ENCODE measurements around the gene BICRAL.
"Not testable (repeated sequence)": the region's sequence is repeated elsewhere in the genome, so short reads cannot be mapped to it uniquely, and the experiment has no call there.

Gene BICRAL

GRCh38 chr6:42902429-42903263 is 120.8 kb downstream of the BICRAL start:
- not testable (repeated sequence) for DNase-seq

GRCh38 chr6:42904467-42904866 is 122.6 kb downstream of the BICRAL start:
- DNase-seq: no peak

DNA sequence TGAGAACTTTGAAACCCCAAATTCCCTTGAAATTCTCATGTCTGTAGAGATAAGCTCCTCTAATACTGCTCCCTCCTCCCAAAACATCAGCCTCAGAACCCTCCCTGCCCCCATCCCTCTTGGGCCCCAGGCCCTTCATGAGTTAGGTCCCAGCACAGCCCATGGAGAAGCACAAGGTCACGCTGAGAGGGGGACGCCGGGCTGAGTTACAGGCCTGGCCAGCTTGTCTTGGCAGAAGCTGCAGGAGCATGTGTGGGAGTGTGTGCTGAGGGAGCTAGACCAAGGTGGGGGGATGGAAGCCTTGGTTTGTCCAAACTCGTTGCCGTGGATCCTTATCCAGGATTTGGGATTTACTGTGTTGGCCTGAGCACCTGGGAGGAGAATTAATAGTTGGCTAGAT is 125.5 kb downstream of the BICRAL start:
- DNase-seq: no peak

- no peak for DNase-seq
Observed at GRCh38 chr6:42909835-42910234, 128.0 kb downstream of the BICRAL start.

- no peak for DNase-seq
Observed at GRCh38 chr6:42911171-42912021, 129.5 kb downstream of the BICRAL start.

- DNase-seq: no peak
Observed at GRCh38 chr6:42914546-42914945, 132.7 kb downstream of the BICRAL start.

- no peak for DNase-seq
Observed at GRCh38 chr6:42915732-42916131, 133.9 kb downstream of the BICRAL start, which contains the start of gene PTCRA. Gene PTCRA, plus strand, starts transcription at chr6:42916053. Its CDS starts 17 bp downstream, at chr6:42916070.

GRCh38 chr6:42916288-42916687 is 134.4 kb downstream of the BICRAL start:
- DNase-seq: no peak

Data from NK-92 treated with Interleukin-12 subunit alpha and Interleukin-12 subunit beta, amount 100 ng/mL, for 24 hours (cell line).